NOMO-1 treated with DMSO at 0.1 percent for 48 hours (cell line): ENCODE results near the gene INPP5F.

ENCODE experiments used
- DNase-seq: peaks from one replicate; lab custom pipeline; 2025; ENCODE audit not compliant: unreplicated experiment; lab: John Stamatoyannopoulos, UW

Gene INPP5F, protein sequence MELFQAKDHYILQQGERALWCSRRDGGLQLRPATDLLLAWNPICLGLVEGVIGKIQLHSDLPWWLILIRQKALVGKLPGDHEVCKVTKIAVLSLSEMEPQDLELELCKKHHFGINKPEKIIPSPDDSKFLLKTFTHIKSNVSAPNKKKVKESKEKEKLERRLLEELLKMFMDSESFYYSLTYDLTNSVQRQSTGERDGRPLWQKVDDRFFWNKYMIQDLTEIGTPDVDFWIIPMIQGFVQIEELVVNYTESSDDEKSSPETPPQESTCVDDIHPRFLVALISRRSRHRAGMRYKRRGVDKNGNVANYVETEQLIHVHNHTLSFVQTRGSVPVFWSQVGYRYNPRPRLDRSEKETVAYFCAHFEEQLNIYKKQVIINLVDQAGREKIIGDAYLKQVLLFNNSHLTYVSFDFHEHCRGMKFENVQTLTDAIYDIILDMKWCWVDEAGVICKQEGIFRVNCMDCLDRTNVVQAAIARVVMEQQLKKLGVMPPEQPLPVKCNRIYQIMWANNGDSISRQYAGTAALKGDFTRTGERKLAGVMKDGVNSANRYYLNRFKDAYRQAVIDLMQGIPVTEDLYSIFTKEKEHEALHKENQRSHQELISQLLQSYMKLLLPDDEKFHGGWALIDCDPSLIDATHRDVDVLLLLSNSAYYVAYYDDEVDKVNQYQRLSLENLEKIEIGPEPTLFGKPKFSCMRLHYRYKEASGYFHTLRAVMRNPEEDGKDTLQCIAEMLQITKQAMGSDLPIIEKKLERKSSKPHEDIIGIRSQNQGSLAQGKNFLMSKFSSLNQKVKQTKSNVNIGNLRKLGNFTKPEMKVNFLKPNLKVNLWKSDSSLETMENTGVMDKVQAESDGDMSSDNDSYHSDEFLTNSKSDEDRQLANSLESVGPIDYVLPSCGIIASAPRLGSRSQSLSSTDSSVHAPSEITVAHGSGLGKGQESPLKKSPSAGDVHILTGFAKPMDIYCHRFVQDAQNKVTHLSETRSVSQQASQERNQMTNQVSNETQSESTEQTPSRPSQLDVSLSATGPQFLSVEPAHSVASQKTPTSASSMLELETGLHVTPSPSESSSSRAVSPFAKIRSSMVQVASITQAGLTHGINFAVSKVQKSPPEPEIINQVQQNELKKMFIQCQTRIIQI

DNA sequence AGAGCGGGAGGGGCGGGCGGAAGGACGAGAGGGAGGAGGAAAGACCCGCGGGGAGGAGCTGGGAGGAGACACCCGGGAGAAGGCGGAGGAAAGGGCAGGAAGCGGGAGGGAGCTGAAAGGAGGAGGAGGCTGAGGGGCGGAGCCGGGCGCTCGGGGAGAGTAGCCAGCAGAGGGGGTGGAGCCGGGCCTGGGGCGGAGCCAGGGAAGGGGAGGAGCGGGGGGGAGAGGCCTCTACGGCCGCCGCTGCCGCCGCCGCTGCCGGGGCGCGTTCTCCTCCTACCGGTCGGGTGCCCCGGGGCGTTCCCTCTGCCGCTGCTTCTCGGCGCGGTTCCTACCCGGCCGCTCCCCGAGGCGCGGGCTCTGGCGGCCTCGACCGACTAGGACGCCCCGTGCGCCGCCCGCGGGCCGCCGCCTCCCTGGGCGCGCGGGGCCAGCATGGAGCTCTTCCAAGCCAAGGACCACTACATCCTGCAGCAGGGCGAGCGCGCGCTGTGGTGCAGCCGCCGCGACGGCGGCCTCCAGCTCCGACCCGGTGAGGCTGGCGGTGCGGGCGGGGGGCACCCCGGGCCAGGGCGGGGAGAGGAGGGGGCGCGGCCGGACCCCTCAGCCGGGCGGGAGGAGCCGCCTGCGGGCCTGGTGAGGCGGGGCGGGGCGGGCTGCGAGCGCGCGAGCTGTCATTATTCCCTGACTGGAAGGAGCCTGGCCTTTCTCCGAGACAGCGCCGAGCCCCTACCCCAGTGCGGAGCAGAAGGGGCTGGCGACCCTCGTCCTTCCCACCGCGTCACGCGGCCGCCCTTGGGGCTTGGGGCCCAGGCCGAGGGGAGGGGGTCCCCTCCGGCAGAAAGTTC lies at the start of gene INPP5F:
Gene INPP5F (plus strand): TSS at position 223 of the 848 bp plus-strand sequence. CDS start 213 bp downstream, at position 436.
- peak; percentile 98 for DNase-seq

DNA sequence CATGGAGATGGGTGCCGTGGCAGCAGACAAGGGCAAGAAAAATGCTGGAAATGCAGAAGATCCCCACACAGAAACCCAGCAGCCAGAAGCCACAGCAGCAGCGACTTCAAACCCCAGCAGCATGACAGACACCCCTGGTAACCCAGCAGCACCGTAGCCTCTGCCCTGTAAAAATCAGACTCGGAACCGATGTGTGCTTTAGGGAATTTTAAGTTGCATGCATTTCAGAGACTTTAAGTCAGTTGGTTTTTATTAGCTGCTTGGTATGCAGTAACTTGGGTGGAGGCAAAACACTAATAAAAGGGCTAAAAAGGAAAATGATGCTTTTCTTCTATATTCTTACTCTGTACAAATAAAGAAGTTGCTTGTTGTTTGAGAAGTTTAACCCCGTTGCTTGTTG lies 48.7 kb upstream of the INPP5F start:
- no peak for DNase-seq

DNA sequence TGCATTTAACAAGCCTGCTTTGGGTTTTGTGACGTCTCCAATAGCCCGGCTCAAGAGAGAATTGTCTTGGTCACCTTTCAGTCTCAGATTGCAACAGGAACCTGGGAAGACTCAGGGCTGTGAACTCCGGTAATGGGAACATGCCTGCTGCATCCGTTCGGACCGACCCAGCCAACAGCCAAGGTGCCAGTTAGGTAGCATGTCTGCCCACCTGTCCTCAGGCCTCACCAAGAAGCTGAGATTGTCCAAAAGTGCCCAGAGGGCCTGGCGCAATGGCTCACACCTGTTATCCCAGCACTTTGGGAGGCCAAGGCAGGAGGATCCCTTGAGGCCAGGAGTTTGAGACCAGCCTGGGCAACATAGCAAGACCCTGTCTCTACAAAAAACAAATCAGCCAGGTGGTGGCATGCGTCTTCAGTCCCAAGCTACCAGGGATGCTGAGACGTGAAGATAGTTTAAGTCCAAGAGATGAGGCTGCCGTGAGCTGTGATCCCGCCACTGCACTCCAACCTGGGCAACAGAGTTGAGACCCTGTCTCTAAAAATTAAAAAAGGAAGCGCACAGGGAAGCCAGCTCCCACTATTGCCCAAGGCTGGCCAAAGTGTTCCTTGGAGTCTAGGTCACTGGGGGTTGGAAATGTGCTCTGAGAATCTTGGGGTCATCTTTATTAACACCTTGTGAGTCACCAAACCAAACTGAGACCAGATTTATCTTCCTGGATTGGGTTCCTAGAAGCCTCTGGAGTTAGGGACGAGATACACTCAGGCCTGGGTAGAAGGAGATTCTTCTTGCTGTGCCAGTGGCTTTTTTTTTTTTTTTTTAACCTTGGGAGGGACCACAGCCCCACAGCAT lies 47.7 kb upstream of the INPP5F start:
- no peak for DNase-seq

DNA sequence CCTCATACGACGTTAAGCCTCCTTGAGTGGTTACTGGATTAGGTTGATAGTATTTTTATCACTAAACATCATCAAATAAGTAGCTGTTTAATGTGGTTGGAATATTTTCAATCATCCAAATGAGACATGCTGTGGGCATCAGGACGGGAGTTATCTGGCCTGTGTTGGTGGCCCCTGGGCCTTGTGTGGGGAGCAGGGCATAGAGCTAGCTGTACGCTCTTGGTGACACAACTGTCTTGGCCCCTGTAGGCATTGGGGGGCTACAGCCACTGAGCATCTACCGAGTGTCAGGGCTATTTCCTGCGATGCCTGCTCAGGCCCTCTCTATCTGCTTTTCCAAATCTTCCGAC lies 46.4 kb upstream of the INPP5F start:
- no peak for DNase-seq

DNA sequence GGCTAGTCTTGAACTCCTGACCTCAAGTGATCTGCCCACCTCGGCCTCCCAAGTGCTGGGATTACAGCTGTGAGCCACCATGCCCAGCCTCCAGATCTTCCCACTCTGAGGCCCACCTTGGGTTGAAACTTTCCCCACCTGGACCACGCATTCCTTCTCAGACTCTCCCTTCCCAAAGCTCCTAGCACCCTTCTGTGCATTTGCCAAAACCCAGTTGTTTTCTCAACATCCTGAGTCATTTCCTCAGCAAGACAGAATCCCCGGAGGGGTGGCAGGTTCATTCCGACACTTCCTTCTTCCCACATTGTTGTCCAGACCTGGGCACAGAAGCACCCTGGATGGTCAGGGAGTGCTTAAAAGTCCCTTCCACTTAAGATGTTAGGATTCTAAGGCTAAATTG lies 45.8 kb upstream of the INPP5F start:
- no peak for DNase-seq

DNA sequence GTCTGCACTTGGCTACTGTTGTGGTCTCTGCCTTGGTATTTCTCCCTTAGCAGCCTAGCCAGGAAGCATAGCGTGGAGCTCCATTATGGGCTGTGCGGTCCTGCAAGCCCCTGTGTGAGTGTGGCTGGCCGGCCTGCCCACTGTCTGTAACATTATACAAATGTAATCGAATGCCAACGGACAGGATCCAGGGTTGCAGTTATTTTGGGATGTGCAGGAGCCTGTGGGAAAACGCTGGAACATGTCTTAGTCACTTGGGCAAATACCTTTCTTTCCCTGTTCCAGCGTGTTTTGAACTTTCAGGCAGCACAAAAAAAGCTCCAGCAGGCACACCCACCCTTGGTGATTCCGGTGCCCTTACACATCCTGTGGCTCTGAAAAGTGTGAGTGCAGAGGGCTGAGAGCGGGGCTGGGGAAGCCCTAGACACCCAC lies 45.2 kb upstream of the INPP5F start:
- DNase-seq = no peak

DNA sequence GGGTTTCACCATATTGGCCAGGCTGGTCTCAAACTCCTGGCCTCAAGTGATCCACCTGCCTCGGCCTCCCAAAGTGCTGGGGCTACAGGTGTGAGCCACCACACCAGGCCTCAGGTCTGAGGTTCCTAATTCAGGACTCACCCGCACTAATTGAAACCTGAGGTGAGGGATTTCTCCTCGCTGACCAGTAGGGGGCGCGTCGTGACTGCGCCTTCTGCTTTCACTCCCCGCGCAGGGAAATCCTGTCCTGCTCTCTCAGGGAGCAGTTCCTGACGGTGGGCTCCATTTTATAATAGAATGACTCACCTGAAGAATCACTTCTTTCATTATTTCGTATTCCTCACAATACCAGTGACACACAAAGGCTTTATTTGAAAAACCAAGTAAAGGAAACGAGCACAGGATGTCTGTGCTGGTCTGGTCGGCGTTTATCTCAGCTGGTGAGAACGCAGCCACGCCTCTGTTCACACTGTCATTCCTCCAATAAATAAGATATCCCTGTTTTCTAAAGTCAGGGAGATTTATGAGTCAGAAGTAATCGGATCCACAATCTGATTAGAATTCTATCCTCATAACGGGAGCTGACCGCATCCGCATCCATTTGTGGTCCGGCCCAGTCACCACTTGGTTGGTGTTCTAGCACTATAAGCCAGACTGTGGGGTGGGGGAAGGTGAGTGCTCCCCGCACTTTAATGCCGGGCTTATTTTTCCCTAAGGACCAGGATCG lies 39.2 kb upstream of the INPP5F start:
- peak; percentile 57 for DNase-seq

DNA sequence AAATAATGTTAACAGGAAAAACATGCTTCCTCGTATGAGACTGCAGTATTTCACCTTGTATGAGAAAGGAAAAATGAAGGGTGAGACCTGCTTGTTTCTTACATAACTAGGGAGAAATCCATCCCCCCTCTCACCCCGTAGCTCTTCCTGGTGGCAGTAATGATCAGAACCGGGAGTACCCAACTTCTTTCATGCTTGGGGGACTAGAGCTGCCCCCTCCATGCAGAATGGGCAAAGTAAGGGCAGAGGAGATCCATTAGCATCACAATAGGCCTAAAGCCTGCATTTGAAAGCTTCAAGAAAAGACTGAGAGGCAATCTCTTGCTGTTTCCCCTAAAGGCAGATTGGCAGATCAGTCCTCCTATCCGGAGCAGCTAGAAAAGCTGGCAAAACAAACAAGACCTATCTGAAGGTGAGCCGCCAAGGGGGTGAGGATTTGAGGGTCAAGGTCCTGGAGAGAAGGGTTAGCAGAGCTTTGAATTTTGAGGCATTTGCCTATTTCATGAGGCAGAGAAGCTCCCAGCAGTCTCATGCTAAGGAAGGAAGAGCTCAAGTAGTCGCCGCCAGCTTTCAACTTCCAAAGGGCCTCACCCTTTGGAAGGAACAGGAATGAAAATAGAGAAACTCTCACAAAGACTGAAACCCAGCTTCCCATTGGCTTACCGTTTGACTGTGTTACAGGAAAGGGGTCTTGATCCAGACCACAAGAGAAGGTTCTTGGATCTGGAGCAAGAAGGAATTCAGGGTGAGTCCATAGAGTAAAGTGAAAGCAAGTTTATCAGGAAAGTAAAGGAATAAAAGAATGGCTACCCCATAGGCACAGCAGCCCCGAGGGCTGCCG lies 38.4 kb upstream of the INPP5F start:
- no peak for DNase-seq

DNA sequence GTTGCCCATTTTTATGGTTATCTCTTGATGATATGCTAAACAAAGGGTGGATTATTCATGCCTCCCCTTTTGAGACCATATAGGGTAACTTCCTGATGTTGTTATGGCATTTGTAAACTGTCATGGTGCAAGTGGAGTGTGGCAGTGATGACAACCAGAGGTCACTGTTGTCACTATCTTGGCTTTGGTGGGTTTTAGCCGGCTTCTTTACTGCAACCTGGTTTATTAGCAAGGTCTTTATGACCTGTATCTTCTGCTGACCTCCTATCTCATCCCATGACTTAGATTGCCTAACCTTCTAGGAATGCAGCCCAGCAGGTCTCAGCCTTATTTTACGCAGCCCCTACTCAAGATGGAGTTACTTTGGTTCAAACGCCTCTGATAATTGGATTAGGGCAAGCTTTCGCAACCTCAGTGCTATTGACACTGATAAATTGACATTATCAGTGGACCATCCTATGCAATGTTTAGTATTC lies 37.8 kb upstream of the INPP5F start:
- no peak for DNase-seq

DNA sequence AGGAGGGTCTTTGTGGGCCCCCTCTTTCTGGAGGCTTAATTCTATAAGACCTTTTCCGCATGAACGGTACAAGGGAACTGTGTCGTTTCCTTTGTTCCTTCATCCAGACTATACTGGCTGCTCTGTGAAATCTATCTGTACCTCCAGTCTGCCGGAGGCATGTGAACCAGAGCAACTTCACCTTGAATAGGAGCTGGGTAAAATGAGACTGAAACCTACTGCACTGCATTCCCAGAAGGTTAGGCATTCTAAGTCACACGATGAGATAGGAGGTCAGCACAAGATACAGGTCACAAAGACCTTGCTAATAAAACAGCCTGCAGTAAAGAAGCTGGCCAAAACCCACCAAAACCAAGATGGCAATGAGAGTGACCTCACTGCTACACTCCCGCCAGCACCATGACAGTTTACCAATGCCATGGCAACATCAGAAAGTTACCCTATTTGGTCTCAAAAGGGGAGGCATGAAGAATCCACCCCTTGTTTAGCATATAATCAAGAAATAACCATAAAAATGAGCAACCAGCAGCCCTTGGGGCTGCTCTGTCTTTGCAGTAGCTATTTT lies 36.8 kb upstream of the INPP5F start:
- no peak for DNase-seq

DNA sequence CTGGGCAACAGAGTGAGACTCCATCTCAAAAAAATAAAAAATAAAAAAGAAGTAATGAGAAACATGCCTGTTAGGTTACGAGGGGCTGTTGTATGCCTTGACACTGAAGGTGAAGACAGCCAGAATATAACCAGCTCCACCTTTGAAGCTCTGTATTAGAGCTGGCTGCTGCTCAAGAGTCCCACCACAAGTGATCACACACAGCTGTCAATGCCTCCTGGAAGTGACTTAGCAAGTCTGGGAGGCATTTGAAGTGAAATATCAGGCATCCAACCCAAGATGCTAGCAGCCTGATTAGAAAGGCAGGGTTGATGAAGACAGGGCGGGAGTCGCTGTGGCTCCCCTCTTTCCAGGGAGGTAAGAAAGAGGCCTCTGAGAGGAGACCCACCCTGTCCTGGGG lies 34.1 kb upstream of the INPP5F start:
- no peak for DNase-seq

DNA sequence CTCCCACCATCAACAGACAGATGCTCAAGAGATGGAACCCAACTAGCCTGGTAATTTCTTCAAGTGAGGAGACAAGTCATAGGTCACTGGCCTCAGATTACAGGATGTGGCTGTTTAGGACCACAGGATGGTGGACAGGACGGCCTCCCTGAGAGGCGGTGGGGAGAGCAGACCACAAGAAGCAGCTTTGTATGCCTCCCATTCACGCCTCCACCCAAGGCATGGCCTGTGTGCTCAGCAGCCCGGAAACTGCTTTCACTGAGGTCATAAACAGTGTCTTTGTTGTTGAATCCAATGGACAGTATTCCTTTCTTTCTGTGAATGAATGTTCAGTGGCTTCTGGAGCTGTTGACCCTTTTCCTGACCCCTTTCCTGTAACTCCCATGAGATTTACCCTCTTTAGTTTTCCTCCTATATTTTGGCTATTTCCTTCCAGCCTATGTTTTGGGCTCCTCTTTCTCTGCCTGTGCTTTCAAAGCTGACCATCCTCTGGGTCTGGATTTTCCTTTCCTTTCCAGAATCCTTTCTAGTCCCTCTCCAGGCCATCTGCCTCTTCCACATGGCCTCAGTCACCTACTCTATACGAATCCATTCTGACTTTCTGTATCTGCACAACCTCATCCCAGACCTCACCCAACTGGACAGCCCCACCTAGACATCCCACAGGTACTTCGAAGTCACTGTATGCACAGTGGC lies 32.4 kb upstream of the INPP5F start:
- no peak for DNase-seq

DNA sequence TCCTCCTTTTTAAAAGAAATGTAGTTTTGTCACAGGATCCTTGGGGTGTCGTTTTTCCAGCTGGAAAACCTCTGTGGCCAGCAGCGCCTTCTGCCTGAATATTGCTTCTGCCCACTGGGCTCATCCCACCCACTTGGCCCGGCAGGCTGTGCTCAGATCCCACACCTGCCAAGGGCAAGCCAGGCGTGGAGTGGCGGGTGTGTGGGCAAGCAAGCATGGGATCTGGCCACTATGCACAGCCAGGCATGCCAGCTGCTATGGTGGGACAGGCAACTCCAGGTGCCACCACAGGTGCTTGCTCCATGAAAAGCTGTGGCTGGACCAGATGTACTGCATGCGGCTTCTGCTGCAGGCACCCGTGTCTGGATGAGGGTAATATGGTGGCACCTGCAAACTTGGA lies 31.2 kb upstream of the INPP5F start:
- DNase-seq = no peak

DNA sequence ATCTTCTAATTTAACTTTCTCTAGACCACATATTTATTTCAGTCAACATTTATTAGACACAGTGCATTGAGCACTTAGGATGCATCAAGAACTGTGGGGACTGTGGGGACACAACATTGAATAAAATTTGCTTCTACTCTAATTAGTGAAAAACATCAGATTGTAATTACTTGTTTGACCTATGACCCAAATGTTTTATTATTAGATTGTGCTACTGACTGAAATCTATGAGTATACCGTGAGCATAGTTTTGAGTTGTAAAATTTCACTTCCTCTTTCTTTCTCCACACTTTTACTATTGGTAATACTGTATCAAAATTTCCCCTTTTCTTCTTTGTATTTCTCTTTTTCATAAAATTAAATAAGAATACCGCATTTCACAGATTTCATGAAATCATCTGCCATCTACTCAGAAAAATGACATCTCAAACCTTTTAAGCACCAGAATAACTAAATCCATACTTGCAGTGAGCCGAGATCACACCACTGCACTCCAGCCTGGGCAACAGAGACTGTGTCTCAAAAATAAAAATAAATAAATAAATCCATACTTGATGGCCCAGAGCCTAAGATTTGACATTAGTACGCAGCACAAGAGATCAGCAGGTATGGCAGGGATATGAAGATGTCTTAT lies 25.4 kb upstream of the INPP5F start:
- peak; percentile 86 for DNase-seq

DNA sequence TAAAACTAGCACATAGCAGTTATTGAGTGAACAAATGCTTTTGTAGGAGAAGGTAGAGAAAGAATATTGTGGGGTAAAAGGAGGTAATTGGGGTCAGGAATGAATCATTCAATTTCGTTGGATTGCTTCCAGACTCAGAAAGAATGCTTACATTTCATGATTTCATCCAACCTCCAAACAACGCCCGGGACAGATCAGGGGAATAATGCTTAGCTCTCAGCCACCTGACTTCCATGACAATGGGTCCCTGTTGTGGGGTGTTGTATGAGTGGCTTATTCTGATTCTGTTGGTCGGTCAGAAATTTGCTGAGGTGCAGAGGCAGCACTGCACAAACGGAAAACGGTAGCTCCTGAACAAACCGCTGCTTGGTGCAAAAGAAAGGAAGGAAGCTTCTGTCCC lies 24.0 kb upstream of the INPP5F start:
- no peak for DNase-seq

DNA sequence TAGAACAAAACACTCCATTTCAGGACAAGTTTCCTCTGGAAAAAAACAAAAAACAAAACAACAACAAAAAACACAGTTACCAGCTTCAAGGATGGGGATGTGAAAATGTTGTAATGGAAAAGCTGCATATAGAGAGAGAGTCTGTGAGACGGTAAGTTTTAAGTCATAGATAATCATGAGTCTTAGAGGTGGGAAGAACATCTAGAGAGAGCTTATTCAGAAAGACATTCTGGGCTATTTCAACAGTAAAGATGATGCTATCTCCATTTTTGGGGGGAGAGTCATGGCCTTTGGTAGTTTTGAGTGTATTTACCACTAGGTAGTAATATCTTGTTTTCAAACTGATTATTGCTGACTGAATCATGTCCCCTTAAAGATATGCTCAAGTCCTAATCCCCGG lies 23.3 kb upstream of the INPP5F start:
- no peak for DNase-seq
